GM18909 (cell line): ENCODE measurements around the gene TEX22.

Experiments
- ATAC-seq: cut with Tn5 transposase; IDR thresholded peaks from one replicate; pipeline ENCODE4 v1.9.1; 2021; ENCODE audit warnings: mild to moderate bottlenecking; ENCODE audit not compliant: unreplicated experiment, poor library complexity

Gene TEX22

GRCh38 chr14:105383083-105383730 lies 15.1 kb upstream of the TEX22 start:
- ATAC-seq: no peak

- ATAC-seq: no peak
These were observed 14.2 kb upstream of the TEX22 start for GRCh38 chr14:105384041-105384557.

DNA sequence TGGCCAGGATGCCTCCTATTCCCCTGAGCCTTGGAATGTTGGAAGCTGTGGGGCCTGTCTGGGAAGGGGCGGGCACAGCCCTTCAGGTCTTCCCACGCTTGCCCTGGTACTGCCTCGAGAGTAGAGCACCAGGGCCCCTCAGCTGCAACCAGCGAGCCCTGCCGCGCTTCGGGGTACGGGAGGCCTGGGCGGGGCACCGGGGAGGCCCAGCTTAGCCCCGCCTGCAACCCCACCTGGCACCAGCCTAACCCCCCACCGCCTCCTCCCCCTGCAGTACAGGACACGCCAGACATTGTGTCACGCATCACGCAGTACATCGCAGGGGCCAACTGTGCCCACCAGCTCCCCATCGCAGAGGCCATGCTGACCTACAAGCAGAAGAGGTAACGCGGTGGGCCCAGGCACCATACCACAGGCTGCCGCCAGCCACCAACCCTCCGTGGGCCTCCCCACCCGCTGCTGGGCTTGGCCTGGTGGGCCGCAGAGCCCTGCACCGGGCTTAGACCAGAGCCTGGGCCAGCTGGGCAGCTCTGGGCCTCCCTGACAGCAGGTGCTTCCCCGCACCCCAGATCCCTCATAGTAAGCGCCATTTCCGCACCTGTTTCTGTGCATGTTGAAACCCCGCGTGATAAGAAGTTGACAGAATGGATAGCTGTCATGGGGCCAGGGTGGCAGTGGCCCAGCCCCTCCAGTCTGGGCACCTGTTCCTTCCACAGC lies 13.6 kb upstream of the TEX22 start:
- ATAC-seq: no peak

DNA sequence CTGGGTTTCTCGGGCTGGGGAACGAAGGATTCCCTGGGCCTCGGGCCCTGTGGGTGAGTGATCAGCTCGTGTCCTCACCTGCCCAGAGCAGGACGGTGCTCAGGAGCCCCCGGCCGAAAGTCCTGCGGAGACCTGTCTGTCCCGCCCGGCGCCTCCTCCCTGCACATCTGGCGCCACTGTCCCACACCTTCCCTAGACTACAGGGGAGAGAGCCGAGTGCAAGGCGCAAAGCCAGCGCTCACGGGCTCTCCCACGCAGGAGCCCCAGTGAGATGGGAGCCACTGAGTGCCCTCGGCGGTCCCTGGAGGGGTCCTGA lies 13.1 kb upstream of the TEX22 start:
- no peak for ATAC-seq

GRCh38 chr14:105385698-105386365 lies 12.5 kb upstream of the TEX22 start:
- no peak for ATAC-seq

- ATAC-seq: no peak
These were observed 11.5 kb upstream of the TEX22 start for GRCh38 chr14:105386581-105387529.

DNA sequence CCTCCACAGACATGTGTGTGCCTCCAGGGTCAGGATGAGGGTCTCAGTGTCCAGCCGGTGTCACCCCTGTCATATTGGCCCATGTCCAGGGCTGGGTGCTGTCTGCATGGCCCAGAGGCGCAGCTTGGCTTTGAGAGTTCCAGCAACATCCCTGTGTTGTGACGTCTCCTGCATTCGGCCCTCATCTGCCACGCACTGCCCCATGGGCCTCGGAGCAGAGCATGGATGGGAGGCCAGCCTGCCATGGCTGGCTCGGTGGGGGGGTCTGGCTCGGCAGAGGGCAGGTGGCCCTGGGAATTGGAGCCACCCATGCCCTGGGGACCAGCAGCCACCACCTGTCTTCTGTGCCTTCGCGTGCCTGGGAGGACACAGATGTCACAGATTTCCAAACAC lies 10.8 kb upstream of the TEX22 start:
- no peak for ATAC-seq

- no peak for ATAC-seq
These were observed 10.0 kb upstream of the TEX22 start for GRCh38 chr14:105388110-105388951.

DNA sequence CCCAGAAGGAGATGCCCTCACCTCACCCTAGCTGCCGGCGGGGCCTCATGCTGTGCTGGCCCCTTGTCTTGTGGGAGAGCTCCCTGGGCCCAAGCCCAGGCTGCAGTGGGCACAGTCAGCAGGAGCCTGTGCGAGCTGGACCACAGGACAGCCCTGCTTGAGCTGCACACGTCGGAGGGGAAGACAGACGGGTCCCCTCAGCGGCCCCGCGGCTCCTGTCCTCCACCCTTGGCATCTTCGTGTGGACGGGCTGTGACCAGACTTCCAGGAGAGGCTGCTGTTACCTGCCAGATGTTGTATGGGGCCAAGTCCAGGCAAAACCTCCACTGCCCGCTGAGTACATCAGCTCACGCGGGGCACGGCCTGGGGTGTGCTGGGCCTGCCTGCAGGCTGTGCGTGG lies 9.4 kb upstream of the TEX22 start:
- no peak for ATAC-seq

GRCh38 chr14:105389534-105389933 lies 8.8 kb upstream of the TEX22 start:
- no peak for ATAC-seq

DNA sequence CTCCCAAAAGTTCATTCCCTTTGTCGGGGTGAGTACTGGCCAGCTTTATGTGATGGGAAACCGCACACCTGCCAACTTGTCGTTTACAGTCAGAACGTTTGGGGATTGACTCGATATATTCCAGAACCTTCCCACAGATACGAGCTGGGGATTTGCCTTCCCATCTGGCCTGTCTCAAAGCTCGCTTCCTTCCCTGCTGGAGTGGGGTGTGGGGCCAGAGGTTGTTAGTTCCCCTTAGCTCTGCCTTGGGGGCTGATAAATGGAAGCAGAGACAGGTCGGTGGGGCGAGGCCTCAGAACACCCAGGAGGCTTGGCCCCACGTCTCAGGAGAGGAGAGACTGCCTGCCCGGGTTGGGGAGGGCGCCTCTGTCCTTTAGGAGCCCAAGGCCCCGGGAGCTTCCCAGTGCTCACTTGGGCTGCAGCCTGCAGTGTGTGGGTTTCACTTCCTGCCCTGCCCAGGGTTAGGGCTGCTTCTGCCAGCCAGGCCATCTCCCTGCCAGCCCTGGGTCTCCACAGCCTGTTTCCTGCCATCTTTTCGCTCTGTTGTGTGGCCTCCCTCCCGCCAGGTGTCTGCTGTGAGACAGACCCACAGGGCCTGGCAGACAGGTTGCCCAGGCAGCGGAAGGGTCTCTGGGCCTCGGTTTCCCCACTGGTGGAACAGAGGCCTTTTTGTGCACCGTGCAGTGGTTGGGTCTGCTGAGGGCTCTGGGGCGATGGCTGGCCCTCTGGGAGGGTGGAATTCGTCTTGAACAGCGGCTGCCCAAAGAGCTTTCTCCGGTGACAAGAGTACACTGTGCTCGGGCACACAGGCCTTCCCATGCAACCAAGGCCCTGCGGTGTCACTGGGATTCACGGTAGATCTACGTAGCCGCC lies 8.1 kb upstream of the TEX22 start:
- no peak for ATAC-seq

DNA sequence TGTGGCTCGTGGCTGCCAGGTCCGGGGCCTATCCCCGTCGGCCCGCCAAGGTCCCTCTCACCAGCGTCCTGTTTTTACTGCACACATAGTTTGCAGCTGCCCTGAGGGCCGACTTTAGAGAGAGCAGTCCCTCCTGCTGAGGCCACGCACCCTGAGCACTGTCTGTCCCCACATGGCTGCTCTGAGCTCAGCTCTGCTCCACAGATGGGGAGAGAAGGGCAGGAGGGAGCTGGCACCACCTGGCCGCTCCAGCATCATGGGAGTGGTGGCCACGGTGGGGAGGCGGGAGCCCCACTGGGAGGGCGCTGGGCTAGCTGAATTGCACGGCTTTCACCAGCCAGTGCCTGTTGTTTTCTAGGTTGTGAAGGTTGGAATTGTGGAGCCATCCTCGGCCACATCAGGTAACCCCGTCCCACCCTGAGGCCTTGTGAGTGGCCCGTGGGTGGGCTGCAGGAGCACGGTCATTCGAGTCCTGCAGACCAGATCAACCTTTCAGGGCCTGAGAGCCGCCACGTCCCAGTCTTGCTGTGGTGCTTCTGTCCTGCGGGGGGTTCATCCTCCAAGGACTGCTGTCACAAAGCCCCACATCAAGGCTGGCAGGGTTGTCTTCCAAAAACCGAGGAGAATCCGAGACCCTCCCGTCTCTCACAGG lies 7.4 kb upstream of the TEX22 start:
- no peak for ATAC-seq

DNA sequence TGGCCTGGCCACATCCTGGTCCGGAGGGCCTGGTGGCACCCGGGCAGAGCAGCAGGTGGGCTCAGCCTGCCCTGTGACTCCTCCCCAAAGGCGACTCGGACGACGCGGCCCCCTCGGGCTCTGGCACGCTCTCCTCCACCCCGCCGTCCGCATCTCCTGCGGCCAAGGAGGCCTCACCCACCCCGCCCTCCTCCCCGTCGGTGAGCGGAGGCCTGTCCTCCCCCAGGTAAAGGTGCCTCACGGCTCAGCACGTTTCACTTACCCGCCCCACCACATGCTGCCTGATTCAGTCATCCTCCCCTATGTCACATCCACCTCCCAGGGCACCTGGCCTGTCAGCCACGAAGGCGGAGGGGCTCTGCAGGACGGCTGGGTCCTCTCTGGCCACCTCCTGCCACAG lies 6.8 kb upstream of the TEX22 start:
- no peak for ATAC-seq

DNA sequence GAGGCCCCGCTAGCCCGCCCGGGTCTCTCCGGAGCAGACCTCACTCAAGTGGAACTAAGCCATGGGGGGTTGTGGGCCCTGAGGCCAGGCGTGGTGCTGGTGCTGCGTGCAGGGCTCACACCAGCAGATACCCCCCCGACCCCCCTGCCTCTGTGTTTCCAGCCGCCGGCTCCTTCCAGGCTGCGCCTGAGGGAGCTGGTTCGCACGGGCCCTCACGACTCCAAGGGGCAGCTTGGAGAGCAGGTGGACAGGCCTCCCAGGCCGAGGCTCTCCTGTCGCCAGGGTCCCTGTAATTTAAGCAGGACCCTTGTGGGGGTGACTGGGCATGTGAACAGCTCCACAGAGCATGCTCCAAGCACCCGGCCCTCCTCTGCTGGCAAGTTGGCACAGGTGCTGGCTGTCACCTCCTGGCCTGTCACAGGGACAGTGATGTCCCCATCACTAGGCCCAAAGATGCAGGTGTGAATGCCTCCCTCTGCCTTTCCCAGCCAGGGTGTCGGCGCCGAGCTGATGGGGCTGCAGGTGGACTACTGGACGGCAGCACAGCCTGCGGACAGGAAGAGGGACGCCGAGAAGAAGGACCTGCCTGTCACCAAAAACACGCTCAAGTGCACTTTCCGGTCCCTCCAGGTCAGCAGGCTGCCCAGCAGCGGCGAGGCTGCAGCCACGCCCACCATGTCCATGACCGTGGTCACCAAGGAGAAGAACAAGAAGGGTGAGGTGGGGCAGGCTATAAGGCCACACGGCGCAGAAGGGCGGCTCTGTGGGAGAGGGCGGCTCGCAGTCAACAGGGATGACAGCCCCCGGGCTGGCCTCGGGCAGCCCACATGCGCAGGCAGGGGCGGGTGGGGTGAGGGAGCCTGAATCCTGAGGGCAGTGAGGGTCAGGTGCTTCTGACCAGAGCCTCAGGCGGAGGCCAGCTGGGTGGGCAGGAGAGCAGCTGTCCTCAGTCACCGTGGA lies 5.9 kb upstream of the TEX22 start:
- no peak for ATAC-seq

DNA sequence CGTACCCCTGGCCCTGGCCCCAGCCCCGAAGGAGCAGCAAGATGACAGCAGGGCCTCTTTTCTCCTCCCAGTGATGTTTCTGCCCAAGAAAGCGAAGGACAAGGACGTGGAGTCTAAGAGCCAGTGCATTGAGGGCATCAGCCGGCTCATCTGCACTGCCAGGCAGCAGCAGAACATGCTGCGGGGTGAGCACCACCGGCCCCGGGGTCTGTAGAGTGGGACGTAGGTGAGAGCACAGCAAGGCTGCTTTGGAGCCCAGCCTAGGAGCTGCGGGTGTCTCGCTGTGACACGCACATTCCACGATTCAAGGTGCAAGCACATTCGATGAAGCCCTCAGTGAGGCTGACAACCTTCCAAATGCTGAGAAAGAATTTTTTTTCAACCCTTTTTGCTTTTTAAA lies 5.2 kb upstream of the TEX22 start:
- ATAC-seq: no peak

GRCh38 chr14:105394714-105395537 lies 3.4 kb upstream of the TEX22 start:
- ATAC-seq: no peak
